Erythroblast (primary cell): ENCODE measurements around the gene PBXIP1.

Experiments
- GATA1 ChIP-seq: IDR thresholded peaks from 2 replicates; pipeline ENCODE4 v1.6.1; 2011; ENCODE audit warnings: low read depth, mild to moderate bottlenecking, control low read depth, low read length, moderate library complexity
- POLR2A ChIP-seq: IDR thresholded peaks from 2 replicates; pipeline ENCODE4 v1.6.1; 2011; ENCODE audit warnings: mild to moderate bottlenecking, low read length

- no peak for TF ChIP-seq GATA1
- no peak for TF ChIP-seq POLR2A
Measured at GRCh38 chr1:154987326-154987725, 31.4 kb upstream of the PBXIP1 start.
